HL-60 (cell line): Measurements from ENCODE around the gene LRRTM2.

Experiments used
- DNase-seq, 2 experiments: peaks; one replicate each; pipeline ENCODE4 v3.0.0-alpha.2; 2010 to 2020; ENCODE audit warnings: low read depth in 1 of 2, low spot score in 1 of 2
- H3K27ac ChIP-seq: fragments of 250-450 bp; sonication (Bioruptor Pico); replicated peaks from 2 replicates; pipeline ENCODE4 v1.5.1; 2020; ENCODE audit warnings: mild to moderate bottlenecking, moderate library complexity
- H3K27me3 ChIP-seq: fragments of 250-450 bp; sonication (Bioruptor Pico); 2 replicates; pipeline ENCODE4 v1.5.1; 2021; ENCODE audit warnings: mild to moderate bottlenecking, moderate library complexity; ENCODE audit not compliant: insufficient read depth, poor library complexity, severe bottlenecking
- H3K4me3 ChIP-seq: replicated peaks from 2 replicates; pipeline ENCODE4 v1.5.1; 2011; ENCODE audit warnings: mild to moderate bottlenecking, control low read depth, low read length; ENCODE audit not compliant: insufficient read depth
- GABPA ChIP-seq: IDR thresholded peaks from 2 replicates; pipeline ENCODE4 v1.6.1; 2012; ENCODE audit warnings: low read depth
- POLR2AphosphoS5 ChIP-seq: IDR thresholded peaks from 2 replicates; pipeline ENCODE4 v1.6.1; 2012; ENCODE audit warnings: low read depth
- SPI1 ChIP-seq: IDR thresholded peaks from 2 replicates; pipeline ENCODE4 v1.6.1; 2012; ENCODE audit warnings: low read depth, mild to moderate bottlenecking, borderline replicate concordance
- TF ChIP-seq, protein P1 (sequence below): IDR thresholded peaks from one replicate; pipeline ENCODE4 v1.5.1; 2011; ENCODE audit warnings: low read length, control low read depth, inconsistent platforms; ENCODE audit not compliant: insufficient read depth
- TF ChIP-seq, protein P2 (sequence below): IDR thresholded peaks from 2 replicates; pipeline ENCODE4 v1.6.1; 2012; ENCODE audit warnings: low read depth; ENCODE audit not compliant: insufficient replicate concordance

Gene LRRTM2

GRCh38 chr5:138831703-138832102, 43.4 kb downstream of the LRRTM2 start:
- no peak for DNase-seq
- Histone ChIP-seq H3K27ac (no peak overlapping the region), H3K27me3 (no peaks in the 10 kb centered on the region), H3K4me3 (no peak overlapping the region)
- no peak for TF ChIP-seq POLR2AphosphoS5
- TF ChIP-seq, protein P1, sequence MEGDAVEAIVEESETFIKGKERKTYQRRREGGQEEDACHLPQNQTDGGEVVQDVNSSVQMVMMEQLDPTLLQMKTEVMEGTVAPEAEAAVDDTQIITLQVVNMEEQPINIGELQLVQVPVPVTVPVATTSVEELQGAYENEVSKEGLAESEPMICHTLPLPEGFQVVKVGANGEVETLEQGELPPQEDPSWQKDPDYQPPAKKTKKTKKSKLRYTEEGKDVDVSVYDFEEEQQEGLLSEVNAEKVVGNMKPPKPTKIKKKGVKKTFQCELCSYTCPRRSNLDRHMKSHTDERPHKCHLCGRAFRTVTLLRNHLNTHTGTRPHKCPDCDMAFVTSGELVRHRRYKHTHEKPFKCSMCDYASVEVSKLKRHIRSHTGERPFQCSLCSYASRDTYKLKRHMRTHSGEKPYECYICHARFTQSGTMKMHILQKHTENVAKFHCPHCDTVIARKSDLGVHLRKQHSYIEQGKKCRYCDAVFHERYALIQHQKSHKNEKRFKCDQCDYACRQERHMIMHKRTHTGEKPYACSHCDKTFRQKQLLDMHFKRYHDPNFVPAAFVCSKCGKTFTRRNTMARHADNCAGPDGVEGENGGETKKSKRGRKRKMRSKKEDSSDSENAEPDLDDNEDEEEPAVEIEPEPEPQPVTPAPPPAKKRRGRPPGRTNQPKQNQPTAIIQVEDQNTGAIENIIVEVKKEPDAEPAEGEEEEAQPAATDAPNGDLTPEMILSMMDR: no peak
- TF ChIP-seq GABPA: no peak
- no peak for TF ChIP-seq SPI1
- TF ChIP-seq, protein P2, sequence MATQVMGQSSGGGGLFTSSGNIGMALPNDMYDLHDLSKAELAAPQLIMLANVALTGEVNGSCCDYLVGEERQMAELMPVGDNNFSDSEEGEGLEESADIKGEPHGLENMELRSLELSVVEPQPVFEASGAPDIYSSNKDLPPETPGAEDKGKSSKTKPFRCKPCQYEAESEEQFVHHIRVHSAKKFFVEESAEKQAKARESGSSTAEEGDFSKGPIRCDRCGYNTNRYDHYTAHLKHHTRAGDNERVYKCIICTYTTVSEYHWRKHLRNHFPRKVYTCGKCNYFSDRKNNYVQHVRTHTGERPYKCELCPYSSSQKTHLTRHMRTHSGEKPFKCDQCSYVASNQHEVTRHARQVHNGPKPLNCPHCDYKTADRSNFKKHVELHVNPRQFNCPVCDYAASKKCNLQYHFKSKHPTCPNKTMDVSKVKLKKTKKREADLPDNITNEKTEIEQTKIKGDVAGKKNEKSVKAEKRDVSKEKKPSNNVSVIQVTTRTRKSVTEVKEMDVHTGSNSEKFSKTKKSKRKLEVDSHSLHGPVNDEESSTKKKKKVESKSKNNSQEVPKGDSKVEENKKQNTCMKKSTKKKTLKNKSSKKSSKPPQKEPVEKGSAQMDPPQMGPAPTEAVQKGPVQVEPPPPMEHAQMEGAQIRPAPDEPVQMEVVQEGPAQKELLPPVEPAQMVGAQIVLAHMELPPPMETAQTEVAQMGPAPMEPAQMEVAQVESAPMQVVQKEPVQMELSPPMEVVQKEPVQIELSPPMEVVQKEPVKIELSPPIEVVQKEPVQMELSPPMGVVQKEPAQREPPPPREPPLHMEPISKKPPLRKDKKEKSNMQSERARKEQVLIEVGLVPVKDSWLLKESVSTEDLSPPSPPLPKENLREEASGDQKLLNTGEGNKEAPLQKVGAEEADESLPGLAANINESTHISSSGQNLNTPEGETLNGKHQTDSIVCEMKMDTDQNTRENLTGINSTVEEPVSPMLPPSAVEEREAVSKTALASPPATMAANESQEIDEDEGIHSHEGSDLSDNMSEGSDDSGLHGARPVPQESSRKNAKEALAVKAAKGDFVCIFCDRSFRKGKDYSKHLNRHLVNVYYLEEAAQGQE: no peak

- no peak for TF ChIP-seq GABPA
- DNase-seq: no peak
- no peaks in the 10 kb centered on the region for H3K27me3 ChIP-seq
- no peak overlapping the region for H3K4me3 ChIP-seq
- H3K27ac ChIP-seq: no peak overlapping the region
Observed at GRCh38 chr5:138829341-138829740, 45.8 kb downstream of the LRRTM2 start.

DNA sequence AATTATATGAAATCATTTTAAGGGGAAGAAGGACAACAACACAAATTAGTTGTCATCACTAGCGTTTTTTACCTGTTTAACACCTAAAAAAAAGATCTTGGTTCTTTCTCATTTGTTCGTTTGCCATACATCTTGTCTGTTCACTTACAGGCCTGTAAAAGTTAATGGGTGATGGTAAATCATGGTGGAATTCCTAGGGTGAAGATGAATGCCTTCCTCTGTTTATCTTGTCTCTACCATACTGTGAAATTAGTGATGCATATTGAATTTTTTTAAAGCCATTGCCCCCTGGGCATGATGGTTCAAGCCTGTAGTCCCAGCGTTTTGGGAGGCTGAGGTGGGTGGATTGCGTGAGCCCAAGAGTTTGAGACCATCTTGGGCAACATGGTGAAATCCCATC, 46.6 kb downstream of the LRRTM2 start:
- no peak overlapping the region for H3K4me3 ChIP-seq
- TF ChIP-seq, protein P2: no peak
- TF ChIP-seq POLR2AphosphoS5: no peak
- TF ChIP-seq GABPA: no peak
- no peak for TF ChIP-seq SPI1
- TF ChIP-seq, protein P1: no peak
- no peak overlapping the region for H3K27ac ChIP-seq
- no peaks in the 10 kb centered on the region for H3K27me3 ChIP-seq
- DNase-seq: no peak

- no peak for DNase-seq
- Histone ChIP-seq H3K27me3 (no peaks in the 10 kb centered on the region), H3K27ac (no peak overlapping the region), H3K4me3 (no peak overlapping the region)
- TF ChIP-seq, protein P2: no peak
- TF ChIP-seq POLR2AphosphoS5 (no peak), GABPA (no peak), SPI1 (no peak)
- TF ChIP-seq, protein P1: no peak
Observed at GRCh38 chr5:138824924-138825863, 49.9 kb downstream of the LRRTM2 start.
